GM06990 (cell line): ENCODE data around the gene SERPINH1.

ENCODE experiments used
- DNase-seq: peaks from one replicate; pipeline ENCODE4 v3.0.0-alpha.2; 2011; ENCODE audit not compliant: insufficient read length; ENCODE audit errors: extremely low read depth
- H3K27me3 ChIP-seq: replicated peaks from 2 replicates; pipeline ENCODE4 v1.6.0; 2011; ENCODE audit warnings: low read length; ENCODE audit not compliant: control insufficient read depth, insufficient read depth
- H3K36me3 ChIP-seq: 2 replicates; pipeline ENCODE4 v1.5.1; 2011; ENCODE audit warnings: low read length; ENCODE audit not compliant: control insufficient read depth, insufficient read depth
- H3K4me3 ChIP-seq: replicated peaks from 2 replicates; pipeline ENCODE4 v1.5.1; 2011; ENCODE audit warnings: low read depth, mild to moderate bottlenecking, control low read depth, low read length
- TF ChIP-seq, protein P1 (sequence below): IDR thresholded peaks from 2 replicates; pipeline ENCODE4 v1.5.1; 2011; ENCODE audit warnings: low read length, control low read depth, mild to moderate bottlenecking, inconsistent platforms; ENCODE audit not compliant: insufficient read depth, poor library complexity, severe bottlenecking

SERPINH1 gene

DNA sequence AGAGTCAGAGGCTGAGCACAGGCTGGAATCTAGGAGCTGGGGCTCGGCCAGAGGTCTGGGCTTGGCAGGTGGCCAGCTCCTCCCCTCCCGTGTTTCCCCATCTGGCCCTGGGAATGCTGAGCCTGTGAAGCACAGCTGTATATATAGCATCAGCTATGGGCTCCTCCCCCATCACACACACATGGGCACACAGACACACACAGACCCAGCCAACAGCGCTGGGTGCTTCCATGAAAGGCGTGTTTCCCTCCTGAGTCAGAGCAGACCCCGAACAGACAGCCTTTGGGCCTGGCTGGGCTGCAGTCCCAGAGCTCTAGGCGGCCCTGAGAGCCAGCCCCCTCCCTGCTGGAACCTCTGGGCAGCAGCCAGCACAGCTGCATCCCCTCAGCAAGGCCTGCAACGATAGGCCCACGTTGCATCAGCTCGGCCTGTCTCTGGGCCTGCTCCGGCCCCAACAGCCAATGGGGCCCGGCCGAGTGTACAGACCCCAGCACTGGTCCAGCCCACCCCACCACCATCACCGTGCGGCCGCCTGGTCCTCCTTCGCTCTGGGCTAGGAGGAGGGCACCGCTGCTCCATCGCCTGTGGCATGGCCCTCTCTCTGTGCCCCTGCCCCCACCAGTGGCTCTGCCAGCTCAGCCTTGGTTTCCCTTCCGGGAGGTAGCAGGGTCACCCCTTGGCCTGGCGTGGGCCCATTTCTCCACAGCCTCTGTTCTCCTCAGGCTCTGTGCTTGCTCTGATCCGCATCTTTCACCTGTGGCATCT, 7.6 kb upstream of the SERPINH1 start:
- TF ChIP-seq, protein P1, sequence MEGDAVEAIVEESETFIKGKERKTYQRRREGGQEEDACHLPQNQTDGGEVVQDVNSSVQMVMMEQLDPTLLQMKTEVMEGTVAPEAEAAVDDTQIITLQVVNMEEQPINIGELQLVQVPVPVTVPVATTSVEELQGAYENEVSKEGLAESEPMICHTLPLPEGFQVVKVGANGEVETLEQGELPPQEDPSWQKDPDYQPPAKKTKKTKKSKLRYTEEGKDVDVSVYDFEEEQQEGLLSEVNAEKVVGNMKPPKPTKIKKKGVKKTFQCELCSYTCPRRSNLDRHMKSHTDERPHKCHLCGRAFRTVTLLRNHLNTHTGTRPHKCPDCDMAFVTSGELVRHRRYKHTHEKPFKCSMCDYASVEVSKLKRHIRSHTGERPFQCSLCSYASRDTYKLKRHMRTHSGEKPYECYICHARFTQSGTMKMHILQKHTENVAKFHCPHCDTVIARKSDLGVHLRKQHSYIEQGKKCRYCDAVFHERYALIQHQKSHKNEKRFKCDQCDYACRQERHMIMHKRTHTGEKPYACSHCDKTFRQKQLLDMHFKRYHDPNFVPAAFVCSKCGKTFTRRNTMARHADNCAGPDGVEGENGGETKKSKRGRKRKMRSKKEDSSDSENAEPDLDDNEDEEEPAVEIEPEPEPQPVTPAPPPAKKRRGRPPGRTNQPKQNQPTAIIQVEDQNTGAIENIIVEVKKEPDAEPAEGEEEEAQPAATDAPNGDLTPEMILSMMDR = no peak
- no peak for DNase-seq
- no peaks in the 10 kb centered on the region for H3K27me3 ChIP-seq
- H3K4me3 ChIP-seq = no peak overlapping the region
- H3K36me3 ChIP-seq = no peaks in the 10 kb centered on the region

DNA sequence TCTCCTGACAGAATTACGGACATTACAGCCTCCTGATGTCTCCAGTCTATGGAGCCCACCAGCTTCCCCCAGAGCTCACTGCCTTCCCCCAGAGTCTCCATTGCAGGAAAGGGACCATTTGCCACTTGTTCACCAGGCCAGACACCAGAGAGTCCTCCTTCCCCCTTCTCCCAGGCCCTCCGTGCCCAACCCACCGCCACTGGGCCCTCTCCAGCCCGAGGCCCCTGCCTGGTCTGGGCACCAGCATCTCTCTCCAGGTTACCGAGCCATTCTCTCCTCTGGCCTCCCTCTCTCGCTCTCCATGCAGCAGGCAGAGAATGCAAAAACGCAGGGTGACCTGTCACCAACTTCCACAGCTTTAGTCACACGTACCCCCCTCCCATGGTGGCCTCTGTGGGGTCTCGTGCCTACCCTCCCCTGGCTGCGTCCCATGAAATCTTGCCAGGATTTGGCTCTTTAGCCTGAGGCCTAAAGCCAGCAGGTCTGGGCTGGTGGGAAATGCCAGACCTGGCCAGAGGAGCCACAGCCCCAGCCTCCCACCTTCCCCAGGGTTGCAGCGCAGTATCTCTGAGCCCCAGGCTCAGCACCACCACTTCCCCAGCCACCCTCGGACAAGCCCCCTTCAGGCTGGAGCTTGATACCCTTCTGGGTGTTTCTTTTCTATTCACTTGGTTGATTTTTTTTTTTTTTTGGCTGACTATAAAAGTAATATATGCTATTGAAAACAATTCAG, 6.8 kb upstream of the SERPINH1 start:
- no peak for DNase-seq
- H3K4me3 ChIP-seq = no peak overlapping the region
- no peaks in the 10 kb centered on the region for H3K36me3 ChIP-seq
- TF ChIP-seq, protein P1 = no peak
- H3K27me3 ChIP-seq = no peaks in the 10 kb centered on the region

GRCh38 chr11:75556275-75556674, 5.8 kb upstream of the SERPINH1 start:
- DNase-seq = no peak
- TF ChIP-seq, protein P1 = no peak
- Histone ChIP-seq H3K36me3 (no peaks in the 10 kb centered on the region), H3K4me3 (no peak overlapping the region), H3K27me3 (no peaks in the 10 kb centered on the region)

DNA sequence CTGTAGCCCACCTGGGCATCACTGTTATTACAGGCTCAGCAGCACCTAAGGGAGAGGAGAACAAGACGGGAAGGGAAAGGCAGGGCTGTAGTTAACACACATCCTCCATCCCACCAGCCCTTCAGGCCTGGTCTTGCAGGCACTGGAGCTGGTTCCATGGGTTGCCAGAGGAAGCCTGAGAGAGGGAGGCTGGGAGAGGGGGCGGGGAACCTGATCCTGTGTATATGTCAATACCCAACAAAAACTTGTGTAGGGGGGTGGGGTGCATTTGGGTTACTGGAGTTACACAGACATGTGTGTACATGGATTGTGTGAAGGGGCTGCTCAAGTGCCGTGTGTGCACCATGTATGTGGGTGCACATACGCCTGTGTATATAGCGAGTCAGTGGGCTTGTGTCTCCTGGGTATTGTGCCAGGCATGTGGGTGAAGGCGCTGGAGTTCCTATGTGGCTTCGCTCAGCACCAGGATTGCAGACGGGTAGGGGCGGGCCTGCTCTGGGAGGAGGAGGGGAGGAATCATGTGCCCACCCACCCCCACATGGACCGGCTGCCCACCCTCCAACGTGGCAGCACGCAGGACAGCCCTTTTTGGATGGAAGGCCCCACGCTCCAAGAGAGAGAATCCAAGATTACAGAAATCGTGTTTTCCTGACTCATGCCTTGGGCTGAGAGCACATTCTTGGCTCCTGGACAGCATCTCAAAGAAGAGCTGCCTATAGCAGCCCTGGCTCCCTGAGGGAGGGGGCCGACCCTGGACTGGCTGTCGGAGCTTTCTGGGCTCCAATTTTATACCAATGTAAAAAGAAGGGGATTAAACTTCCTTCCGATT, 4.2 kb upstream of the SERPINH1 start:
- no peak overlapping the region for H3K4me3 ChIP-seq
- no peaks in the 10 kb centered on the region for H3K27me3 ChIP-seq
- TF ChIP-seq, protein P1 = no peak
- H3K36me3 ChIP-seq = no peaks in the 10 kb centered on the region
- no peak for DNase-seq

DNA sequence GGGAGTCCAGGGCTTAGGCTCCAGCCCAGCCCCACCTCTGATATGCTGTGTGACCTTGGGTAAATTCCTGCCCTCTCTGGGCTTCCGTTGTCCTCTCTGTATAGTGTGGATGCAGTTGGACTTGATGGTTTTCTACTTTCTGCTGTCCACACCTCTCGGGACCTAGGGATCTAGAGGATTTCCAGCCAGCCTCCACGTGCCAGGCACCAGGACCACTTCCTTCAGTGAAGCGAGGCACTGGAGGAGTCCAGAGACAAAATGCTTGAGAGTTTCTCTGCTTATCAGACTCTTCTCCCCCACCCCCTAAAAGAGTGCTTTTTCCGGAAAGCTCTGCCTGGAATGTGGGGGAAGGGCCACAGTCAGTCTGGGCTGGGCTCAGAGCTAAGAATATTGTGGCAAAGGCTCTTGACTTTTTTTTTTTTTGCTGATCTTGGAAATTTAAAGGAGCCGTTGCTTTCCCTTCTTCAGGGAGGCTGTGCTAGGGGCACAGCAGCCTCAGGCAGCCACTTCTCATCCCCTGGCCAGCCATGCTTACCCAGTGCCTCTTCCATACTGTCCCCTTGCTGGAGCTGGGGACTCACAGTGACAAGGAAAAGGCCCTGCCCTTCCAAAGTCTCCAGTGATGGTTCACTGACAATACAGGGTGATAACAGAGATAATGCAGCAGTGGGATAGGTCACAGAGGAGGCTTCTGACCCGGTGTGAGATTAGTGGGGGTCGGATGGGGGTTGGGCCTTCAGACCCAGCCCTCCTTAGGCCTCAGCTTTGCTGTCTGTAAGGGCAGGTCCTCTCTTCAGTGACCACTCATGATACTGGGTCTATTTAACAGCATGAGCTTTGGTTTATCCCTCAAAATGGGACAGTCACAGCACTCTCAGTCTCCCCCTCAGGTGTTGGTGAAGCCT, 2.9 kb upstream of the SERPINH1 start:
- no peaks in the 10 kb centered on the region for H3K27me3 ChIP-seq
- H3K36me3 ChIP-seq = no peaks in the 10 kb centered on the region
- TF ChIP-seq, protein P1 = no peak
- no peak overlapping the region for H3K4me3 ChIP-seq
- DNase-seq = no peak
